GM18505 (cell line): ENCODE measurements around the gene FAM171A1.

ENCODE experiments used
- ATAC-seq: cut with Tn5 transposase; IDR thresholded peaks from one replicate; pipeline ENCODE4 v1.9.1; 2021; ENCODE audit not compliant: unreplicated experiment
- POLR2A ChIP-seq: IDR thresholded peaks from 4 replicates; pipeline ENCODE4 v1.6.1; 2011; ENCODE audit warnings: borderline replicate concordance; ENCODE audit not compliant: insufficient read depth, insufficient read length; ENCODE audit errors: extremely low read depth

Gene FAM171A1

GRCh38 chr10:15183689-15184481 is 187.2 kb downstream of the FAM171A1 start:
- no peak for ATAC-seq
- TF ChIP-seq POLR2A = no peak

- ATAC-seq = no peak
- TF ChIP-seq POLR2A = no peak
Observed at GRCh38 chr10:15182540-15183207, 188.4 kb downstream of the FAM171A1 start.

GRCh38 chr10:15181576-15182156 is 189.4 kb downstream of the FAM171A1 start:
- no peak for TF ChIP-seq POLR2A
- no peak for ATAC-seq

GRCh38 chr10:15180736-15181135 is 190.4 kb downstream of the FAM171A1 start:
- no peak for TF ChIP-seq POLR2A
- no peak for ATAC-seq

- ATAC-seq = no peak
Observed at GRCh38 chr10:15176269-15176668, 194.8 kb downstream of the FAM171A1 start.

GRCh38 chr10:15175587-15175986 is 195.5 kb downstream of the FAM171A1 start:
- ATAC-seq = no peak
- TF ChIP-seq POLR2A = no peak

More at GRCh38 chr10:15176269-15176668, 194.8 kb downstream of the FAM171A1 start:
- no peak for TF ChIP-seq POLR2A

- TF ChIP-seq POLR2A = no peak
- ATAC-seq = no peak
Observed at GRCh38 chr10:15172306-15172840, 198.7 kb downstream of the FAM171A1 start.

- no peak for TF ChIP-seq POLR2A
- ATAC-seq = no peak
Observed at GRCh38 chr10:15169555-15170401, 201.3 kb downstream of the FAM171A1 start.

GRCh38 chr10:15168786-15169554 is 202.1 kb downstream of the FAM171A1 start:
- TF ChIP-seq POLR2A = no peak
- ATAC-seq = peak; percentile 48

GRCh38 chr10:15168291-15168785 is 202.8 kb downstream of the FAM171A1 start, which contains the start of gene NMT2:
TSS of gene NMT2 (minus strand) at chr10:15168693. CDS start at chr10:15168612, 81 bp downstream.
- peak; percentile 58 for TF ChIP-seq POLR2A
- ATAC-seq = peak; percentile 89

- no peak for TF ChIP-seq POLR2A
- ATAC-seq = peak; percentile 35
Observed at GRCh38 chr10:15167411-15168290, 203.4 kb downstream of the FAM171A1 start.
